ENCODE measurements around the gene XPO4.

Gene XPO4

DNA sequence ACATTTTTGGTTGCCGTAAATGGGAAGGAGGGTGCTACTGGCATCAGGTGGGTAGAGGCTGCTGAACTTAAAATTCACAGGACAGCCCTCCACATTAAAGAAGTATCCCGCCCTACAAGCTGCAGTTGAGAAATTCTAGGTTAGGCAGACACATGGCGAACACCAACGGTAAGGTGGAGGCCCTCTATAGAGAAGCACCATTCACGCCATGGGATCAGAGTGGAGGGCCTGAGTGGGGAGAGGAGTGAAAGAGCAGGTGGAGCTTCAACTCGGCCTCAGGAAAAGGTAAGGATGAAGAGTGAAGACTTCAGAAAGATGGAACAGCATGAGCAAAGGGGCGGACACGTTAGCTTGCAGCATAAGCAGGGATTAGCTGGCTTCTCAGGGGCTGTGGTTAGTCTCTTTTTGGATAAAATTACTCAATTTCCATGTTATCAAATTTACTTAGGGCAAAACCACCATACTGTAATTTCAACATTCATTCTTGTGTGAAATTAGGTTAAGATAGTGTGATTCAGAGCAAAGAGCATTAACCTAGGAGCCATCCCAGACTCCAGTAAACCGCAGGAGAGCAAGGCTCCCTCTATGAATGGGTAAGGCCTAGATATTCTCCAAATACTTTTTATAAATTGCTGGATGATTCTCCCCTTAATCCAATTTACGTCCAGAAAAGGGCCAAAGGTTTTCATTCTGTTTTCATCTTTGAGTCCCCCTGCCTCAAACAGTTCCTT, 130.0 kb downstream of the XPO4 start:
- Histone ChIP-seq H3K4me1 (no peaks in the 10 kb centered on the region), H3K4me3 (ENCODE audit: low read depth, low read length) (peak overlapping the region; percentile 83), H3K9me3 (no peaks in the 10 kb centered on the region), H3K27me3 (no peaks in the 10 kb centered on the region), H3K36me3 (no peaks in the 10 kb centered on the region)
- no peak for DNase-seq
- TF ChIP-seq, protein P1, sequence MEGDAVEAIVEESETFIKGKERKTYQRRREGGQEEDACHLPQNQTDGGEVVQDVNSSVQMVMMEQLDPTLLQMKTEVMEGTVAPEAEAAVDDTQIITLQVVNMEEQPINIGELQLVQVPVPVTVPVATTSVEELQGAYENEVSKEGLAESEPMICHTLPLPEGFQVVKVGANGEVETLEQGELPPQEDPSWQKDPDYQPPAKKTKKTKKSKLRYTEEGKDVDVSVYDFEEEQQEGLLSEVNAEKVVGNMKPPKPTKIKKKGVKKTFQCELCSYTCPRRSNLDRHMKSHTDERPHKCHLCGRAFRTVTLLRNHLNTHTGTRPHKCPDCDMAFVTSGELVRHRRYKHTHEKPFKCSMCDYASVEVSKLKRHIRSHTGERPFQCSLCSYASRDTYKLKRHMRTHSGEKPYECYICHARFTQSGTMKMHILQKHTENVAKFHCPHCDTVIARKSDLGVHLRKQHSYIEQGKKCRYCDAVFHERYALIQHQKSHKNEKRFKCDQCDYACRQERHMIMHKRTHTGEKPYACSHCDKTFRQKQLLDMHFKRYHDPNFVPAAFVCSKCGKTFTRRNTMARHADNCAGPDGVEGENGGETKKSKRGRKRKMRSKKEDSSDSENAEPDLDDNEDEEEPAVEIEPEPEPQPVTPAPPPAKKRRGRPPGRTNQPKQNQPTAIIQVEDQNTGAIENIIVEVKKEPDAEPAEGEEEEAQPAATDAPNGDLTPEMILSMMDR (IDR thresholded peaks at IDR 0.05; ENCODE audit: low read depth, low read length): no peak

DNA sequence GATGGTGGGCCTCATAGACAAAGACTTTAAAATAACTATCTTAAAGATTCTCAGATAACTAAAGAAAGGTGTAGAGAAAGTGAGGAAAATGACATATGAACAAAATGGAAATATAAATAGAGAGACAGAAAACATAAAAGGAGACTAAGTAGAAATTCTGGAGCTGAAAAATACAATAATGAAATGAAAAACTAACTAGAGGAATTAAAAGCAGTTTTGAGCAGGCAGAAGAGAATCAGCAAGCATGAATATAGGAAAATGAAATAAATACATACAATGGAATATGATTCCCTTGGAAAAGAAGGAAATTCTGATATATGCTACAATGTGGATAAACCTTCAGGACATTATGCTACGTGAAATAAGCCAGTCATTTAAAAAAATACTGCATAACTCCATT, 132.7 kb downstream of the XPO4 start:
- Histone ChIP-seq H3K36me3 (no peaks in the 10 kb centered on the region), H3K4me3 (ENCODE audit: low read depth, low read length) (no peak overlapping the region), H3K9me3 (no peaks in the 10 kb centered on the region), H3K27me3 (no peaks in the 10 kb centered on the region), H3K4me1 (no peaks in the 10 kb centered on the region)
- TF ChIP-seq, protein P1 (IDR thresholded peaks at IDR 0.05; ENCODE audit: low read depth, low read length): no peak
- no peak for DNase-seq

DNA sequence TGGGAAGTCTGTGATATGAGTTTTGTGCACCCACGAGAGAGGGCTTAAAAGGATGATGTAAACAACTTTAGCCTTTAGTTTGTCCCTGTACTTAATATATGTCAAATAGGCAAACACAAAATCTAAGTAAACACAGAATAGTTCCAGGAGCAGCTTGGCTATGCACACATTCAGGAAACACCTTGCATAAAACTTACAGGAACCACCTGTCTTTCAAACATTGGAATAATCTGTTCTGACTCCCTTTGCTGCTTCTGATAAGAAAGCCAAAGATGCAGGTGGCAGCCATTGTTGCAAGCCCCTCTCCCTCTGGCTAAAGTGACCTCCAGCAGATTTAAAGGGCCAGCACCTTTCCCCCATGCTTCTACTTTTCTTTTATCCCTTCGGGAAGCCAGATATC, 133.5 kb downstream of the XPO4 start:
- no peaks in the 10 kb centered on the region for H3K9me3 ChIP-seq
- H3K4me1 ChIP-seq: no peaks in the 10 kb centered on the region
- TF ChIP-seq, protein P1 (IDR thresholded peaks at IDR 0.05; ENCODE audit: low read depth, low read length): no peak
- H3K27me3 ChIP-seq: no peaks in the 10 kb centered on the region
- no peaks in the 10 kb centered on the region; the same call in 1 of the 2 replicates for H3K36me3 ChIP-seq
- DNase-seq: no peak
- no peak overlapping the region for H3K4me3 ChIP-seq (ENCODE audit: low read depth, low read length)

DNA sequence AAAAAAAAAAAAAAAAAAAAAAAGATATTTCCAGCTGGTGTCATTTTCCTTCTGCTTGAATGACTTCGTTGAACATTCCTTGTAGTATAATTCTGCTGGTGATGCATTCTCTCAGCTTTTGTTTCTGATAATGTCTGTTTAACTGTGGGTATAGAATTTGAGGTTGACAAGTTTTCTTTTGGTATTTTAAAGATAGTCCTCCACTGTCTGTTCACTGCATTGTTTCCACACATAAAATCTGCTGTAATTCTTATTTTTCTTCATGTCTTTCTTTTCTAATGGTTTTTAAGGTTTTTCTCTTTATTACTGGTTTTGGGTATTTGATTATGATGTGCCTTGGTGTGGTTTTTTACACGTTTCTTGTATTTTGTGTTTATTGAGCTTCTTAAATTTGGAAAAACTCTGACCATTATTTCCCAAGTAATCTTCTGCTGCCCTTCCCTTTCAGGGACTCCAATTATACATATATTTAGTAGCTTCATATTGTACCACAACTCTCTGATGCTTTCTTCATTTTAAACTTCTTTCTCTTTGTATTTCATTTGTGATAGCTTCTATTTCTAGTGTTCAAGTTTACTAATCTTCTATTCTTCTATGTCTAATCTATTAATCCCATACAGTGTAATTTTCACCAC, 135.1 kb downstream of the XPO4 start:
- no peak overlapping the region for H3K4me3 ChIP-seq (ENCODE audit: low read depth, low read length)
- H3K9me3 ChIP-seq: no peaks in the 10 kb centered on the region
- no peaks in the 10 kb centered on the region for H3K27me3 ChIP-seq
- TF ChIP-seq, protein P1 (IDR thresholded peaks at IDR 0.05; ENCODE audit: low read depth, low read length): no peak
- no peaks in the 10 kb centered on the region; the same call in 1 of the 2 replicates for H3K36me3 ChIP-seq
- DNase-seq: no peak
- no peaks in the 10 kb centered on the region for H3K4me1 ChIP-seq

DNA sequence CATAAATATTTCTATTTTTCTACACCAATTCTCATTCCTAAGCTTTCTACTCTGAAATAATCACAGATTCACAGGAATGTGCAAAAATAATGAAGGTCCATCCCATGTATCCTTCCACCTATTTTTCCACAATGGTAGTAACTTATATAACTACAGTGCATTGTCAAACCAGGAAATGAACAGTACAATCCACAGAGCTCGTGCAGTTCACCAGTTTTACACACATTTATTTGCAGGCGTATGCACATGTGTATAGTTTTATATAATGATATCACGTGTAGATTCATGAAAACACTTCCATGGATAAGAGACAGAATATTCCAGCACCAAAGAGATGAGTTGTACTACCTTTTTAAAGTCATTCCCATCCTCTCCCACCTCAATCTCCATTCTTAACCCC, 141.7 kb downstream of the XPO4 start:
- H3K4me1 ChIP-seq: no peaks in the 10 kb centered on the region
- TF ChIP-seq, protein P1 (IDR thresholded peaks at IDR 0.05; ENCODE audit: low read depth, low read length): no peak
- H3K27me3 ChIP-seq: no peaks in the 10 kb centered on the region
- no peak for DNase-seq
- no peaks in the 10 kb centered on the region; the same call in 1 of the 2 replicates for H3K36me3 ChIP-seq
- H3K9me3 ChIP-seq: no peaks in the 10 kb centered on the region; the same call in 1 of the 2 replicates
- H3K4me3 ChIP-seq (ENCODE audit: low read depth, low read length): no peak overlapping the region

DNA sequence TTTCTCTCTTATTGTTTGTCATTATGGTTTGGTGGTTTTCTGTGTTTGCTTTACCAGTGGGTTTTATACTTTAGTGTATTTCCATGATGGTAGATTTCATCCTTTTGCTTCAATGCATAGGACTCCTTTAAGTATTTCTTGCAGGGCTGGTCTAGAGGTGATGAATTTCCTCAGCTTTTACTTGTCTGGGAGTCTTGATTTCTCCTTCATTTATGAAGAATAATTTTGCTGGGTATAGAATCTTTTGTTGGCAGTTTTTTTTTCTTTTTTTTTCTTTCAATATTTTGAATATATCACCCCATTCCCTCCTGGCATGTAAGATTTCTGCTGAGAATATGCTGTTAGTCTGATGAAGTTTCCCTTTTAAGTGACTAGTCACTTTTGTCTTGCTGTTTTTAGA, 148.5 kb downstream of the XPO4 start:
- no peak for DNase-seq
- H3K4me3 ChIP-seq (ENCODE audit: low read depth, low read length): no peak overlapping the region
- TF ChIP-seq, protein P1 (IDR thresholded peaks at IDR 0.05; ENCODE audit: low read depth, low read length): no peak
- H3K4me1 ChIP-seq: no peaks in the 10 kb centered on the region
- H3K27me3 ChIP-seq: no peaks in the 10 kb centered on the region
- H3K9me3 ChIP-seq: no peaks in the 10 kb centered on the region; the same call in 1 of the 2 replicates
- H3K36me3 ChIP-seq: no peaks in the 10 kb centered on the region
